GM12892 (cell line): ENCODE data around the gene PROCA1.

Experiments
- DNase-seq: peaks from one replicate; pipeline ENCODE4 v3.0.0; 2011; ENCODE audit not compliant: insufficient read length
- FAIRE-seq: peaks from 2 replicates; lab custom pipeline; 2011; peaks lifted over from hg19 to GRCh38; lab: Jason Lieb, UNC
- POLR2A ChIP-seq: IDR thresholded peaks from 2 replicates; pipeline ENCODE4 v1.6.1; 2011; ENCODE audit warnings: low read depth, low read length, control low read depth
- POLR2AphosphoS5 ChIP-seq: IDR thresholded peaks from 2 replicates; pipeline ENCODE4 v1.6.1; 2011; ENCODE audit warnings: low read depth, low read length, control low read depth
- TAF1 ChIP-seq: IDR thresholded peaks from 2 replicates; pipeline ENCODE4 v1.6.1; 2011; ENCODE audit warnings: low read depth, mild to moderate bottlenecking, control low read depth, low read length, borderline replicate concordance

The PROCA1 gene

DNA sequence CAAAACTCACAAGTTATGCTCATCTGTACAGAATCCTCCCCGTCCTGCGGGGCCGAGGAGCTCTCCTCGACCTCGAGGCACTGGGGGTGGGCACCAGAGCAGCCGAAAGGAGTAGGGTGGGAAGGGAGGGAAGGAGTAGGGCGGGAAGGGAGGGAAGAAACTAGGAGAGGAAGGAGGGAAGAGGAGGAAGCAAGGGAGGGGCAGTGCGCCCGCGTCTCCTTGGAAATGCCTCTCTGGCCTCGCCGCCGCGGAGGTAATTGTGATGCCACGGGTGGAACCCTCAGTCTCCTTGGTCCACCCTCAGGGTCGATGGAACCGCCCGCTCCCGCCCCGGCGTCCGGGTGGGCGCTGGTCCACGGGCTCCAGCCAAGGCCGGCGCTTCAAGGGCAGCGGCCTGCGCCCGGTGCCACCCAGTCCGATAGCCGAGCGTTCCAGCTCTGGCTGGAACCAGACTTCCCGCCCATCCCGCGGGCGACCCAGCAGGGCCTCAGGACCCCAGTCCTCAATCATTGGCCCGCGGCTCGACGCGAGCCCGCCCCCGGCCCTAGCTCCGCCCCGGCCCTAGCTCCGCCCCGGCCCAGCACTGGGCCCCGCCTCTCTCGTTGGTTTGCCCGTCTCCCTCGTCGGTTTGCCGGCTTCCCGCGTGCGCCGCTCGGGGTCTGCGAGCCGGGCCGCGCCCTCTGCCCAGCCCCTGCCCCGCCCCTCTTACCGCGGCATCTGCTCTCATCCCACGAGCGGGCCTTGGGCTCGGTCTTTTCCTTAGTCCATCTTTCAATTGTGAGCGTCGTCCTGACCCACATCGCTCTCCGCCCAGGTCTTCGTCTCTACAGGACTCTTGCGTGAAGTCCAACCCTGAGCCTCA is 596 bp downstream of the PROCA1 start:
- DNase-seq = peak; percentile 94
- TF ChIP-seq TAF1 (no peak), POLR2A (peak; percentile 80), POLR2AphosphoS5 (peak; percentile 55)
- FAIRE-seq = no peak

DNA sequence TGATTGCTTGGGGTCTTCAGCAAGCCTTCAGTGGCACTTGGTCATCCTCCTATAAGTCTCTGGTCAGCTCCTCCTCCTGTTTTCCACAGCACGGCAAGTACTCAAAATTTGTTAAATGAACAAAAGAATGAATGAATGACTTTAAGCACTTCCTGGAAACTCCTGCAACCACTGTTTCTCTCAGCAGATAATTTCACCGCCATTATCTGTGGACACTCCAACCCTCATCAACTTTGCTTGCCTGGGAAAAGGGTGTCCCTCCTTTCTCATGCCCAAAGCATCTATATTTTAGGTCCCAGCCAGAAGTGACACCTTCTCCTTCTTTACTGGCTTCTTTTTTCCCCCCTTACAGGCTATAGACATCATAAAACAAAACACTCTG is 4.4 kb downstream of the PROCA1 start:
- FAIRE-seq (no peak), DNase-seq (no peak)
- no peak for TF ChIP-seq POLR2A
- no peak for TF ChIP-seq TAF1
- no peak for TF ChIP-seq POLR2AphosphoS5

DNA sequence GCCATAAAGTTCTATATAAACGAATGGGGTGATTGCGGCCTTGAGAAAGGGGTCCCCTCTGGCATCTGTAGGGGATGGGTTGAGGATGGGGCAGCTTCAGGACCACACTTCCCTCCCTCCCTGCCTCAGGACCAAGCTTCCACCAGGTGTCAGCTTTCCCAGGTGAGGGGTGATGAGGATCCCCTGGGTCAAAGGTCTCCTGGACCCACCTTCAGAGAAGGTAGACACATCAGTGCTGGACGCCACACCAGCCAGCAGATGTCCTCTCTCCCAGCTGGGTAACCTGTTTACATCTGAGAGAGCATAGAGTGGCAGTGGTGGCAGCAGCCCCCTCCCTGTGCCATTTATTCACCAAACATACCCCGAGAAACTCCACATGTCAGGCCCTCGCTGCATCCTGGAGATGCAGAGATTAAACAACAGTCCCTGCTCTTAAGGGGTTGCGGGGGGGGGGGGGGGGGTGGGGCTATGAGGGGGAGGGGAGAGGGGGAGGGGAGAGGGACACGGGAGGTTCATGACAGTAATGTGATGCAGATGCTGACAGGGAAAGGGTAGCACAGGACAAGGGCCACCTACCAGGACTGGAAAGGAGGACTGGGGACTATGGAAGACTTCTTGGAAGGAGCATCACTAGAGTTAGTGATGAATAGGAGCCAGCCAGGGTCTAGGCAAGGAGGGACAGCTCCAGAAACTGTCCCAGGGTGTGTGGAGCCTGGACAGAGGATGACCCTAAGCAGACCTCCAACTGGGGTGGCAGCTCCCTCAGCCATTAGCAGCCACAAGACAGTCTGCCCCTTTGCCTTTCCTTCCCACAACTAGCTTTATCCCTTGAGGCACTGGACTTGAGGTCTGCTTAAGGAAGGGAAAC is 5.0 kb downstream of the PROCA1 start:
- DNase-seq = no peak
- FAIRE-seq = no peak
- TF ChIP-seq TAF1 = no peak
- no peak for TF ChIP-seq POLR2A
- no peak for TF ChIP-seq POLR2AphosphoS5

DNA sequence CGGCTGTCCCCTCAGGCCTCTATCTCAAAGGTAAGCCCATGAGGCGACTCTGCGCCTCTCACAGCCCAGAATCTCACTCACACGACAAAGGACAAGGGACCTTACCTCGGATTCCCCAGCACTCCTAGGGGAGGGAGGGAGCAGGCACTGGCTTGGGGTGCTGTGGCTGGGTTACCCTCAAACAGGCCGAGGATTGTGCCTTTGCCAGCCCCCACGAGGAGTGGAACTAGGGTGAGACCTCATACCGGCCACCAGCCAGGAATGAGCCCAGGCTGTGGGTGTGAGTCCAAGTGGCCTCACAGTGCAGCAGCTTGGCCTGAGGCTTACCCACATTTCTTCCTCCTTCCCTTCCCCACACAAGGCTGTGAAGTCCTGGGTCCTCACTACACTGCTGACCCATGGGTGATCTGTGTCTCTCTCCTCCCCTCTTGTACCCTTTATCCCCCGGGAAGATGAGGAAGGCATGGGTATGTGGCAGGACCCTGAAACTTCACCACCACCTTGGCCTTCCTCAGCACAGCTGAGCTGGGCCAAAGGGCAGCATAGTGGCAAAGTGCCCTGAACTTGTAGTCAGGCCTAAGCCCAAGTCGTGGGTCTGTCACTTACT is 5.9 kb downstream of the PROCA1 start:
- FAIRE-seq = no peak
- no peak for TF ChIP-seq POLR2AphosphoS5
- no peak for TF ChIP-seq POLR2A
- TF ChIP-seq TAF1 = no peak
- no peak for DNase-seq

DNA sequence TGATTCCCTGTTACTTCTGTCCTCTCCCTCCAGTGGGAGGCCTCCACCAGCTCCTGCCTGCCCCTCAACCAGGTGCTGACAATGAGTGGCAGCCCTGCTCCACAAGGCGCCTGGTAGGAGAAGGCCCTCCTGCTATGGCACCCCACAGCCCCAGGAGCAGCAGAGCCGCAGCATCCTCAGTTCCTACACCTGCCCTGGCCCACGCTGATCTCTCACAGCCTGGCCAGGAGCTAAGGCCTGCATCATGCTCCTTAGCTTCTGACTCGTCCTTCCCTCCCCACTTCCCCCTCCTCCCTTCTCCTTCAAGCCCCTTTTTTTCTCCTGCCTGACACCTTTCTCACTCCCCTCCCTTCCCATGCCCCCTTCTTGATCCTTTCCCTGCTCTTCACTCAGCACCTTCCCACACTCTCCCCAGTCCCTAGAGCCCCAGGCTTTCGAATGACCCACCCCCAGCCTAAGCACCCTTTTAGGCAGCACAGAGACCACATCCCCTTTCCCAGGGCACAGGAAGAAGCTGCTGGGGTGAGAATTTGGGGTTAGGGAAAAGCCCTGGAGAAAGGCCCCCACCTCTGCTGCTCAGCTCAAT is 6.5 kb downstream of the PROCA1 start:
- TF ChIP-seq TAF1 (no peak), POLR2A (no peak), POLR2AphosphoS5 (no peak)
- FAIRE-seq (no peak), DNase-seq (no peak)

DNA sequence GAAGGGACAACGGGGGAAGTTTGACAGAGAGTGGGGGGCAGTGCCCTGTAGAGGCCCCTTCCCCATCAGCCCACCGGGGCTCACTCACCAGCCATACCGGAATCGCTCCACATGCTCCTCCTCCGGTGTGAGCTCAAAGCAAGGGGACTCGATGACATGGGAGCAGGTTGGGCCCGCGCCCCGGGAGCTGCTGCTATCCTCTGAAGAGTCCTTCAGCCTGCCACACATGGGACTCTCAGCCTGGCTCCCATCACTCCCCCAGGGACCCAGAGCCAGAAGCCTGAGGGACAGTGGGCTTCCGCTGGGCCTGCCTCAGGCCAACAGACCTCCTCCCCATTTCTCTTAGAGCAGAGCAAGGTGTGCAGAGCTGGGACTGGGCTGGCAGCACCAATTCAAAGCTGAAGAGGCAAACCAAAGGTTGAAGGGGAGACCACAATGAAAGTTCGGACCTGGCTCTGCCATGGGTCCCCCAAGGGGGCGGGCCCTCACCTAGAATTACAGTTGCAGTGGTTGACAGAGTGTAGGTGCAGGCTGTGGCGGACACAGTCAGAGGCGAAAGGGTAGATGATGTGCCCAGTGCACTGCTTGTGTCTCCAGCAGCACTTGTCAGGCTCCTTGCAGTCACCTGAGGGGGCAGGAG is 7.3 kb downstream of the PROCA1 start:
- FAIRE-seq (no peak), DNase-seq (no peak)
- TF ChIP-seq TAF1 (no peak), POLR2AphosphoS5 (no peak), POLR2A (no peak)

DNA sequence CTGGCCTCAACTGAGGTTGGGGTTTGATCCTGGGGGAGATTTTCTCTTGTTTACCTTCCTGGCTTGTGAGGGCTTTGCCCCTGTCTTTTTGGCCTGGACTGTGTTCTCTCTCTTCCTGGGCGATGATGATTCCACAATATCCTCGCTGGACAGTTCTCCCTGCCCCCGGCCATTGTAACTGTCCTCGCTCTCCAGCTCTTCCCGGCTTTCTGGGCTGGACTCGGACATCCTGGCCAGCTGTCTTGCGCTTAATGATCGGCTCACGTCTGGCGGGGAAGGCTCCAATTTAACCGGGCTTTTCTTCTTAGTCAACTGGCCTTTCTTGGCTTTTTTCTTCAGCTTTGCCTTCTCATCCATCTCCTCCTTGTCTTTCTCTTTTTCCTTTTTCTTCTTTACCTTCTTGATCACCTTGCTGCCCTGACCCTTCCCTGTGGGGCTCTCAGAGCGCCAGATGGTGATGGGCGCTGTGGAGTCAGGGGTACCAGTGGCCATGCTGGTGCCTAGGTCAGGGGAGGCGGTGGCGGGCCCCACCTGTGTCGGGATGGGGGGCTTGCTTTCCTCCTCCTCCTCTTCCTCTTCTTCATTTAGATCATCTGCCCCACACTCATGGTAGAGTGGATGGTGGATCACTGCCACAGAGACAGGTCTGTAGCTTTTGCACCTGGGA is 8.0 kb downstream of the PROCA1 start:
- FAIRE-seq = no peak
- DNase-seq = no peak

DNA sequence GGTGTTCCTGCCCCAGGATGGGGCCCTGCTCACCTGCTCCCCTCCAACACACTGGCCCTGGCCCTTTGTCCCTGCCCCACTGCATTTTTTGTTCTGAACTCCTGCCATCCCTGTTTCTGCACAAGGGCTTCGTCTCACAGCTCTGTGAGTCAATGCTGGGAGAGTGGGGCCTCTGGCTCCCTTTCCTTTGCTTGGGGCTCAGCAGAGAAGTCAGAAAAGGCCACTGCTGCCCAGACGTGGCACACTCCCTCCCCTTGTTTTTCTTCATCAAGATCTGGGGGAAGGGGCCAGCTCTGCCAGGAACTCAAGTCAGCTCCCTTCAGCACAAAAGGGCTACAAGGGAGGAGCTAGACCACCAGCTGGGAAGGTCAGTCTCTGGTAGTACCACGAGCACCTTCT is 8.9 kb downstream of the PROCA1 start:
- FAIRE-seq = no peak
- TF ChIP-seq POLR2AphosphoS5 (no peak), POLR2A (no peak), TAF1 (no peak)
- no peak for DNase-seq

More for the DNA sequence above, 8.0 kb downstream of the PROCA1 start:
- TF ChIP-seq POLR2A = no peak
- TF ChIP-seq TAF1 = no peak
- no peak for TF ChIP-seq POLR2AphosphoS5

DNA sequence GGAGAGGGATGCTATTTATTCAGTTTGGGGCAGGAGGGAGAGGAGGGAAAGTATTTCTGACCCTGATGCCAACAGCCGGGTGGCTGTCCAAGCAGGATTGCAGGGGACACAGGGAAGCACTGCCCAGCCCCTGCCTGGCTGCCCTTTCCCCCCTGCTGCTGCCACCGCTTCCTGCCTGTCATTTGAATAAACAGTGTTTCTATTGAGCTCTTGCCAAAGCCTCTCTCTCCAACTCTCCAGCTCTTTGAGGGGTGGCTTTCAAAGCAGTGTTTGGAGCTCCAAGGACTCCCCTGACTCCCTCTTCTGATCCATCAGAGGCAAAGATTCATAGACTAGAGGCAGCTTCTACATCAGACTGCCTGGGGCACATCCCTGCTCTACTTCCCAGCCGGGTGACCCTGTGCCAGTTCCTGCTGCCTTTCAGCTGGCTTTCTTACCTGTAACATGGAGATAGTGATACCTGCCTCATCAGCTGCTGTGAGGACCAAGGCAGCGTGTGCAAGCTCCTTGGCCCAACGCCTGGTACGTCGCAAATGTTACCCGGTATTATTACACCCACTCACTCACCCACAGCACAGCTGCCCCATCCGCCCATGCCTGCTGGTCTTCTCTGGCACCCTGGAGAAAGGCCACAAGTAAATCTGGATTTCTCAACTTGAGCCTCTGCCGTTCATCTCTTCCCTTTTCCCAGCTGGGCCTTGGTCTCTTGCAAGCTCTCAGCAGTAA is 9.5 kb downstream of the PROCA1 start:
- TF ChIP-seq POLR2AphosphoS5 = no peak
- TF ChIP-seq TAF1 = no peak
- no peak for TF ChIP-seq POLR2A
- FAIRE-seq = no peak
- DNase-seq = no peak
